Kidney capillary endothelial cell (primary cell): ENCODE data around the gene CSNK1E.

Experiments used
- DNase-seq: peaks from one replicate; pipeline ENCODE4 v3.0.0-alpha.2; 2018; ENCODE audit warnings: low spot score

CSNK1E gene

DNA sequence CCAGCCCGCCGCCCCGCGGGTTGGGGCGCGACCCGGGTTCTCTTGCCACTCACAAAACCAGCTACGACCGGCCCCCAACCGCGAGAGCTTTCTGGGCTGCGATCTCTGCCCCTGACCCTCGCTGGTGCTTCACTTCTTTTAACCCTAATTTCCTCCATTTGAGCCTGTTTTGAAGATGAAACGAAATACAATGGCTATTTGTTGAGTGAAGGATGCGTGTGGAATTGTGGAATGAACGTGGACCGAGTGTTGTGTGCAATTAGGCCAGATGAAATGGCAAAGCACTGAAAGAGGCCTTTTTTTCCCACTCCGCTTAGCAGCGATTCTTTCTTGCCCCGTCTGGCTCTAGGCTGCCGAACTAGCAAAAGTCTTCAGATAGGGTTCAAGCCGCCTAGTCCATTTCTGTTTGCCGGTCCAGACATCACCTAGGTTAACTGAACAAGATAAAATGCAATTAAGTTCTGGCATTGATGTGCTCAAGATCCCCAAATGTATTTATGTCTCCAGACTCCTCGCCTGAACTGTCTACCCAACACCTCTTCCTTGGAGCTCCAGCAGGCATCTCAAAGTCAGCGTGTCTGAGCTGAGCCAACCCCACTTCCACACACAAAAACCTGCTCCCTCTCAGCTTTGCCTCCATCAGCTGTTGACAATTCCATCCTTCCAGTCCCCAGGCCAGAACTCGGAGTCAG, 44.0 kb downstream of the CSNK1E start:
- no peak for DNase-seq

DNA sequence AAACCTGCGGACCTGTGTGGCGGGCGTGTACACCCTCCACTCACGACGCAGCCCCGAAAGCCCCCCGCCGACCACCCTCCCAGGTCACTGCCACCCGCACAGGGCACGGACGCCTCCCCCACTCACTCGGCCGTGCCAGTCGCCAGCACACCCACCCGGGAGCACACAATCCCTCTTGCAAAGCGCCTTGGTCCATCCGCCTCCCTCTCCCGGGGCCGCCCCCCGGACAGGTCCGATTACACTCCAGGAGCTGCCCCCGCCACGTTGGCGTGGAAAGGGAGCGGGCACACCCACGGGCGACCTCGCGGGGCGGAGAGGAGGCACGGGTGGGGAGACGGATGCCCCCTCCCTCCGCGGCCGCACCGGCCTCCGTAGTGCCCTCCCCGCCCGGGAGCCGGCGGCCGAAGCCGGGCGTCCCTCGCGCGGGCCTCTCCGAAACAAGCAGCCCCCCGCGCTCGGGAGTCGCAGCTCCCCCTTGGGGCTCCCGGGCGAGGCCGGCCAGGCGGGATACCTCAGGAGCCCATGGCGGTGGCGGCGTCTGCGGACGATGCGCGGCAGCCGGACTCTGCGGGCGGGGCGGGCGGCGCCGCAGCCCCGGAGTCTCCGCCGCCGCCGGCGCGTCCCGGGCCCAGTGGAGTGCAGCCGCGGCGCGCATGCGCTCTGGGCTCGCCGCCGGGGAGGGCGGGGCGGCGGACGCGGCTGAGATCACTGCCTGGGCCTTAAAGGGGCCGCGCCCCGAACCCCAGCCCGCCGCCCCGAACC, 44.7 kb downstream of the CSNK1E start, which contains the start of gene TMEM184B:
Gene TMEM184B, minus strand, starts transcription at position 638 of the 762 bp plus-strand sequence. CDS start 25,049 bp downstream, outside the sequence.
- DNase-seq, result peak; percentile 75

- DNase-seq, result no peak
Observed at GRCh38 chr22:38271927-38272372, 45.3 kb downstream of the CSNK1E start.

GRCh38 chr22:38271101-38271500, 46.1 kb downstream of the CSNK1E start:
- no peak for DNase-seq

- DNase-seq, result no peak
Observed at GRCh38 chr22:38270091-38270992, 46.9 kb downstream of the CSNK1E start.

DNA sequence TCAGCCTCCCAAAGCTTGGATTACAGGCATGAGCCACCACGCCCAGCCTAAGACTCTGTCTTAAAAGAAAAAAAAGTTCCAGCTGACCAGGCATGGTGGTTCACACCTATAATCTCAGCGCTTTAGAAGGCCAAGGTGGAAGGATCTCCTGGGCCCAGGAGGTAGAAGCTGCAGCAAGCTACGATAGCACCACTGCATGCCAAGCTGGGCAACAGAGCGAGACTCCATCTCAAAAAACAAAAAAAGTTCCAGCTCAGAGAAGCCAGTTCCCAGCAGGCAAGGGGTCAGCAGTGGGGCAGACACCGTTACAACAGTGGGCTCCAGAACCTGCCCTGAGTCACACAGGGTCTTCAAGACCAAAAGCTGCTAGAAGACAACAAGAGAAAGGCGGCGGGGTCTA, 47.8 kb downstream of the CSNK1E start:
- no peak for DNase-seq

GRCh38 chr22:38267086-38267485, 50.1 kb downstream of the CSNK1E start:
- peak; percentile 88 for DNase-seq

GRCh38 chr22:38266120-38266519, 51.1 kb downstream of the CSNK1E start:
- DNase-seq, result no peak

DNA sequence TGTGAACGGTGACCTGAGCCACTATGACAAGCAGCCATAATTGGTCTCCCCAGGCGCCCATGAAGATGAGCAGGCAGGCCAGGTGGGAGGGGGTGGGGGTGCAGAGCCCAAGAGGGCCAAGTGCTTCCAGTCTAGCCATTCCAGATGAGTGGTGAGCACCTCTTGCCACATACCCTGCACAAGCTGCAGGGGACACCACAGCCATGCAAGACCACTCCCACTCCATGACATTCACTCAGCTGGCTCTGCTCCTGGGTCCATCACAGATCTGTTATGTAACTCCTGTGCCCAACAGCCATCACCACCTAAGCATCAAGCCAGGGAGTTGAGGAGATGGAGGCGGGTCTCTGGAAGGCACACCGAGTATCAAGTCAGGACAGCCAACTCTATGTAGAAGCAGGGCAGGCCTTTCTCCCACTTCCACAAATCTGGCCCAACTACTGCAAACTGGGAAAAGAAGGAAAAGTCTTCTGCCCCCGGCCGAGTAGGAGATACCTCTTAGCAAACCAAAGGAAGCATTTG, 52.9 kb downstream of the CSNK1E start:
- DNase-seq, result no peak

DNA sequence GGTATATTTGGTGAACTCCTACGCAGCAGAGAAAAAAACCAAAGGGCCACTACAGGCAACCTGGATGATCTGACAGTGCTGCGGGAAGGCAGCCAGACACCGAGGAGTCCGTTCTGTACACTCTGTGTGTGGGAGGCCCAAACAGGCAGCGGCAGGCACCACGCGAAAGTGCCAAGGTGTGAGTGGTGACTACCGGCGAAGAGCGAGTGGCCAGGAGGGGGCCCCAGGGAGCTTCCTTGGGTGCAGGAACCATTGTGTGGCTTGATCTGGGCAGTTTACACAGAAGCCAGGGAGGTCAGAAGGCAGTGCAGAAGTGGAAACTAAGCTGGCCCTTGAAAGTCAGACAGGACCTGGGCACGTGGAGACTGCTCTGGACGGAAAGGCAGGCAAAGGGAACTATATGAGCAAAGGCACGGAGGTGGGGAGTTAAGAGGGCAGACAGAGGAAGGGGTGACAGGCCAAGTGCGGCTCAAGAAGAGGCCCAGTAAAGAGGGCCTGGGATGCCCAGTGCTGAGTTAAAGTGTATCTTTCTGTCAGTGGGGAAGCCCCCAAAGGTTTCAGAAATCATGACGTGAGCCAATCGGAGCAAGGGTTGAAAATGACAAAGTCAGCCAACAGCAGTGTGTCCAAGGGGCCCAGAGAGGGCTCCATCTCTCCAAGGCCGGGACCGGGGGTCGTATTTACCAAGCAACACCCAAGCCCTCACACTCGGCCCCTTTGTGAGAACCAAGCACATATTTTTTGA, 55.0 kb downstream of the CSNK1E start:
- no peak for DNase-seq

GRCh38 chr22:38260761-38261681, 56.2 kb downstream of the CSNK1E start:
- DNase-seq, result no peak

DNA sequence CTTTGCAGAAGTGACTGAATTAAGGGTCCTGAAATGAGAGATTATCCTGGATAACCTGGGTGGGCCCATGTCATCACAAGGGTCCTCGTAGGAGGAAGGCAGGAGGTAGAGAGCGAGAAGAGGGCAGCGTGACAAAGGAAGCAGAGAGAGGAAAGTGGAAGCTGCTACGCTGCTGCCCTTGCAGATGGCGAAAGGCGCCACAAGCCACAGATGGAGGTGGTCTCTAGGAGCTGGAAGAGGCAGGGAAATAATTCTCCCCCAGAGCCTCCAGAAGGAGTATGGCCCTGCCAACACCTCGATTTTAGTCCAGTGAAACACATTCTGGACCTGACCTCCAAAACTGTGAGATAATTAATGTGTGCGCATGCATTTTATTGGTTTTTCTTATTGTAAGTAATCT, 57.9 kb downstream of the CSNK1E start:
- DNase-seq, result no peak

GRCh38 chr22:38258895-38259294, 58.3 kb downstream of the CSNK1E start:
- peak; percentile 30 for DNase-seq

GRCh38 chr22:38257650-38258250, 59.5 kb downstream of the CSNK1E start:
- DNase-seq, result no peak

- peak; percentile 60 for DNase-seq
Observed at GRCh38 chr22:38257181-38257580, 60.1 kb downstream of the CSNK1E start.

DNA sequence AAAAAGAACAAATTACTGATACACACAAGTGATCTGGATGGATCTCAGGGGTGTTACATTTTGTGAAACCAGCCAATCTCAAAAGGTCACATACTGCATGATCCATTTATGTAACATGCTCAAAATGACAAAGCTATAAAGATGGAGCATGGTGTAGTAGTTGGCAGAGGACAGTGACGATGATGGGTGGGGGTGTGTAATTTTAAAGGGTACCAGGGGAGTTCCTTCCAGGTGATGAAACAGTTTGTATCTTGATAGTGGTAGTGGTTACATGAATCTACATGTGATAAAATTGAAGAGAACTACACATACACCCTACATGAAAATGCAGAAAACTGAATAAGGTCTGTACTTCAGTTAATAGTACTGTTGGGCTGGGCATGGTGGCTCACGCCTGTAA, 61.5 kb downstream of the CSNK1E start:
- DNase-seq, result no peak

GRCh38 chr22:38251341-38251692, 65.9 kb downstream of the CSNK1E start:
- DNase-seq, result no peak

GRCh38 chr22:38250643-38251340, 66.4 kb downstream of the CSNK1E start:
- DNase-seq, result no peak
